Skeletal muscle tissue (tissue), 4 donors: ENCODE results near the gene DCAF15. TPM values are rescaled to one million over a fixed set of nuclear protein-coding genes. Genes with fewer than 3 reads are reported as not detected.

Source experiments
- H3K27ac ChIP-seq: one replicate; pipeline ENCODE4 v1.7.0; 2013; ENCODE audit warnings: mild to moderate bottlenecking, low read depth, low read length, inconsistent platforms
- H3K27me3 ChIP-seq, 3 donors: one replicate each; pipeline ENCODE4 v1.7.0; 2013; ENCODE audit warnings: low read length in 3 of 3; ENCODE audit not compliant: control insufficient read depth in 3 of 3, insufficient read depth in 3 of 3
- H3K36me3 ChIP-seq, 3 donors: one replicate each; pipeline ENCODE4 v1.7.0; 2013; ENCODE audit warnings: low read length in 3 of 3; ENCODE audit not compliant: control insufficient read depth in 3 of 3, insufficient read depth in 3 of 3
- H3K4me1 ChIP-seq, 3 donors: one replicate each; pipeline ENCODE4 v1.7.0; 2013; ENCODE audit warnings: low read length in 3 of 3, mild to moderate bottlenecking in 3 of 3; ENCODE audit not compliant: control insufficient read depth in 3 of 3, insufficient read depth in 3 of 3
- H3K4me3 ChIP-seq, 3 donors: one replicate each; pipeline ENCODE4 v1.7.0; 2013; ENCODE audit warnings: low read length in 3 of 3
- H3K9ac ChIP-seq, 3 donors: one replicate each; pipeline ENCODE4 v1.7.0; 2013; ENCODE audit warnings: low read length in 3 of 3, mild to moderate bottlenecking in 3 of 3, moderate library complexity in 2 of 3, low read depth in 1 of 3
- H3K9me3 ChIP-seq, 3 donors: one replicate each; pipeline ENCODE4 v1.7.0; 2013; ENCODE audit warnings: low read length in 3 of 3; ENCODE audit not compliant: control insufficient read depth in 3 of 3
- total RNA-seq: library from RNA; depleted of rRNA; stranded (reverse); fragments of >200 nt; gene quantifications from one replicate; pipeline ENCODE4 v1.2.3, GENCODE V29; 2014
- donor health status: Osteomylitis.

DCAF15 gene
- total RNA-seq, 1 donor from 2014 or later, result 6.3 TPM

- H3K27me3 ChIP-seq, result no peaks in the 10 kb centered on the region
- no peak overlapping the region for H3K4me3 ChIP-seq
- no peak overlapping the region for H3K27ac ChIP-seq
- no peak overlapping the region for H3K9ac ChIP-seq
- H3K4me1 ChIP-seq, result peaks cover 8 to 29% (median 20%) of the 10 kb centered on the region in 3 donors
- peaks cover 38 to 52% (median 40%) of the 10 kb centered on the region in 3 donors for H3K36me3 ChIP-seq
- no peaks in the 10 kb centered on the region for H3K9me3 ChIP-seq
Observed at GRCh38 chr19:13959141-13959961, 7.0 kb downstream of the DCAF15 start.

GRCh38 chr19:13959962-13960862 is 7.9 kb downstream of the DCAF15 start:
- H3K27ac ChIP-seq, result no peak overlapping the region
- H3K27me3 ChIP-seq, result no peaks in the 10 kb centered on the region

GRCh38 chr19:13960863-13961784 is 8.8 kb downstream of the DCAF15 start:
- H3K9me3 ChIP-seq, result no peaks in the 10 kb centered on the region
- peaks cover 8 to 23% (median 15%) of the 10 kb centered on the region in 3 donors for H3K4me1 ChIP-seq
- no peak overlapping the region for H3K27ac ChIP-seq
- peaks cover 32 to 52% (median 41%) of the 10 kb centered on the region in 3 donors for H3K36me3 ChIP-seq
- no peak overlapping the region for H3K9ac ChIP-seq
- no peaks in the 10 kb centered on the region for H3K27me3 ChIP-seq
- H3K4me3 ChIP-seq, result no peak overlapping the region

More at GRCh38 chr19:13959962-13960862, 7.9 kb downstream of the DCAF15 start:
- Histone ChIP-seq H3K36me3 (peaks cover 36 to 53% (median 43%) of the 10 kb centered on the region in 3 donors), H3K4me3 (no peak overlapping the region), H3K9ac (no peak overlapping the region), H3K4me1 (peaks cover 8 to 27% (median 16%) of the 10 kb centered on the region in 3 donors), H3K9me3 (no peaks in the 10 kb centered on the region)

GRCh38 chr19:13961826-13962698 is 9.8 kb downstream of the DCAF15 start:
- no peaks in the 10 kb centered on the region for H3K27me3 ChIP-seq
- no peak overlapping the region for H3K9ac ChIP-seq
- peaks cover 32 to 52% (median 39%) of the 10 kb centered on the region in 3 donors for H3K36me3 ChIP-seq
- no peak overlapping the region for H3K27ac ChIP-seq
- no peaks in the 10 kb centered on the region for H3K9me3 ChIP-seq
- H3K4me1 ChIP-seq, result peaks cover 3 to 15% (median 6%) of the 10 kb centered on the region in 3 donors
- H3K4me3 ChIP-seq, result no peak overlapping the region

- peaks cover 0 to 7% (median 0%) of the 10 kb centered on the region in 3 donors for H3K4me1 ChIP-seq
- H3K27me3 ChIP-seq, result no peaks in the 10 kb centered on the region
- H3K9ac ChIP-seq, result no peak overlapping the region
- H3K9me3 ChIP-seq, result no peaks in the 10 kb centered on the region
- no peak overlapping the region for H3K4me3 ChIP-seq
- peaks cover 33 to 53% (median 44%) of the 10 kb centered on the region in 3 donors for H3K36me3 ChIP-seq
- no peak overlapping the region for H3K27ac ChIP-seq
Observed at GRCh38 chr19:13962699-13963602, 10.6 kb downstream of the DCAF15 start.

GRCh38 chr19:13963603-13964105 is 11.3 kb downstream of the DCAF15 start:
- Histone ChIP-seq H3K27ac (no peak overlapping the region), H3K36me3 (peaks cover 34 to 51% (median 46%) of the 10 kb centered on the region in 3 donors), H3K9ac (no peak overlapping the region)

GRCh38 chr19:13964776-13965175 is 12.5 kb downstream of the DCAF15 start:
- Histone ChIP-seq H3K27ac (no peak overlapping the region), H3K27me3 (no peaks in the 10 kb centered on the region), H3K4me3 (no peak overlapping the region), H3K9me3 (no peaks in the 10 kb centered on the region), H3K36me3 (peaks cover 37 to 53% (median 48%) of the 10 kb centered on the region in 3 donors), H3K4me1 (no peaks in the 10 kb centered on the region), H3K9ac (no peak overlapping the region)

More at GRCh38 chr19:13963603-13964105, 11.3 kb downstream of the DCAF15 start:
- peaks cover 0 to 1% (median 0%) of the 10 kb centered on the region in 3 donors for H3K4me1 ChIP-seq
- H3K9me3 ChIP-seq, result no peaks in the 10 kb centered on the region
- no peak overlapping the region for H3K4me3 ChIP-seq
- H3K27me3 ChIP-seq, result no peaks in the 10 kb centered on the region

GRCh38 chr19:13965377-13965896 is 13.1 kb downstream of the DCAF15 start:
- Histone ChIP-seq H3K4me1 (no peaks in the 10 kb centered on the region), H3K27me3 (no peaks in the 10 kb centered on the region), H3K27ac (no peak overlapping the region), H3K36me3 (peaks cover 35 to 50% (median 46%) of the 10 kb centered on the region in 3 donors), H3K4me3 (no peak overlapping the region), H3K9ac (no peak overlapping the region), H3K9me3 (no peaks in the 10 kb centered on the region)
